Lung (tissue), 12 donors: Measurements from ENCODE around the gene GIGYF2. TPM values are rescaled to one million over a fixed set of nuclear protein-coding genes. Genes with fewer than 3 reads are reported as not detected.

Experiments used
- ATAC-seq: fragments of 200-7000 bp; cut with Tn5 transposase; one replicate; pipeline ENCODE4 v1.9.1; 2020; ENCODE audit warnings: moderate number of reproducible peaks; ENCODE audit not compliant: insufficient read depth, low FRiP score
- DNase-seq, 3 donors: peaks; one replicate each; pipeline ENCODE4 v3.0.0-alpha.2; 2013 to 2017
- H3K27ac ChIP-seq, 2 donors: one replicate each; pipeline ENCODE4 v1.5.1; 2013; ENCODE audit warnings: mild to moderate bottlenecking in 2 of 2, moderate library complexity in 2 of 2, control low read depth in 1 of 2, inconsistent platforms in 1 of 2, low read depth in 1 of 2, low read length in 1 of 2
- H3K27me3 ChIP-seq, 3 donors: one replicate each; pipeline ENCODE4 v1.5.1; 2013; ENCODE audit warnings: low read length in 2 of 3; ENCODE audit not compliant: control insufficient read depth in 3 of 3, insufficient read depth in 3 of 3
- H3K36me3 ChIP-seq, 4 donors: one replicate each; pipeline ENCODE4 v1.5.1; 2013; ENCODE audit warnings: low read length in 4 of 4, mild to moderate bottlenecking in 1 of 4, moderate library complexity in 1 of 4; ENCODE audit not compliant: control insufficient read depth in 4 of 4, insufficient read depth in 4 of 4
- H3K4me1 ChIP-seq, 5 donors: one replicate each; pipeline ENCODE4 v1.5.1; 2013; ENCODE audit warnings: low read length in 5 of 5, mild to moderate bottlenecking in 2 of 5, moderate library complexity in 1 of 5; ENCODE audit not compliant: control insufficient read depth in 5 of 5, insufficient read depth in 5 of 5
- H3K4me3 ChIP-seq: one replicate; pipeline ENCODE4 v1.5.1; 2013; ENCODE audit warnings: mild to moderate bottlenecking, control low read depth, moderate library complexity
- H3K9ac ChIP-seq, 2 donors: one replicate each; pipeline ENCODE4 v1.5.1; 2013; ENCODE audit warnings: low read length in 2 of 2, control low read depth in 1 of 2; ENCODE audit not compliant: insufficient read depth in 1 of 2
- H3K9me3 ChIP-seq, 4 donors: one replicate each; pipeline ENCODE4 v1.5.1; 2013; ENCODE audit warnings: low read length in 3 of 4, mild to moderate bottlenecking in 1 of 4, moderate library complexity in 1 of 4; ENCODE audit not compliant: control insufficient read depth in 4 of 4, insufficient read depth in 3 of 4
- CTCF ChIP-seq: IDR thresholded peaks from 2 replicates; pipeline ENCODE4 v1.5.1; 2012; ENCODE audit warnings: mild to moderate bottlenecking; ENCODE audit errors: control extremely low read depth, extremely low read depth
- WGBS, 2 donors: extraction: QIAGEN DNeasy Blood & Tissue Kit; methylation state at CpG; one replicate each; pipeline ENCODE4 v1.1.7; 2013; 5-methylcytosine and 5-hydroxymethylcytosine counted together
- polyA plus RNA-seq, 2 donors: library from polyadenylated mRNA; stranded (reverse); fragments of 200-250 nt; gene quantifications; one replicate each; pipeline ENCODE4 v1.2.1, GENCODE V29; 2013
- total RNA-seq, 2 donors: library from RNA; depleted of rRNA in 1 of 2; stranded (reverse); fragments of >200 nt in 1 of 2; gene quantifications; one replicate each; pipeline ENCODE4 v1.2.1, GENCODE V29; 2014 to 2021
- donor health status: control.
- donor health status: control.
- donor health status: Bipolar disorder and iron deficiency.
- donor health status: healthy.
- donor health status: DM: yes; HTN: yes; CAD: no.

The GIGYF2 gene
- total and polyA plus RNA-seq, 4 donors = 15.9 to 145 (median 37.3) TPM

- H3K36me3 ChIP-seq = no peaks in the 10 kb centered on the region
- ATAC-seq = no peak
- no peak for TF ChIP-seq CTCF
- H3K4me3 ChIP-seq = no peak overlapping the region
- no peaks in the 10 kb centered on the region for H3K9me3 ChIP-seq
- no peak overlapping the region for H3K27ac ChIP-seq
- H3K4me1 ChIP-seq = no peaks in the 10 kb centered on the region
- H3K9ac ChIP-seq = no peak overlapping the region
- WGBS, 2 donors = 93 to 95% methylated on average over 20 of the region's 20 CpGs
- peaks cover 0 to 2% (median 0%) of the 10 kb centered on the region in 3 donors for H3K27me3 ChIP-seq
- DNase-seq = no peak
Observed at GRCh38 chr2:232882505-232883115, 185.5 kb downstream of the GIGYF2 start.

DNA sequence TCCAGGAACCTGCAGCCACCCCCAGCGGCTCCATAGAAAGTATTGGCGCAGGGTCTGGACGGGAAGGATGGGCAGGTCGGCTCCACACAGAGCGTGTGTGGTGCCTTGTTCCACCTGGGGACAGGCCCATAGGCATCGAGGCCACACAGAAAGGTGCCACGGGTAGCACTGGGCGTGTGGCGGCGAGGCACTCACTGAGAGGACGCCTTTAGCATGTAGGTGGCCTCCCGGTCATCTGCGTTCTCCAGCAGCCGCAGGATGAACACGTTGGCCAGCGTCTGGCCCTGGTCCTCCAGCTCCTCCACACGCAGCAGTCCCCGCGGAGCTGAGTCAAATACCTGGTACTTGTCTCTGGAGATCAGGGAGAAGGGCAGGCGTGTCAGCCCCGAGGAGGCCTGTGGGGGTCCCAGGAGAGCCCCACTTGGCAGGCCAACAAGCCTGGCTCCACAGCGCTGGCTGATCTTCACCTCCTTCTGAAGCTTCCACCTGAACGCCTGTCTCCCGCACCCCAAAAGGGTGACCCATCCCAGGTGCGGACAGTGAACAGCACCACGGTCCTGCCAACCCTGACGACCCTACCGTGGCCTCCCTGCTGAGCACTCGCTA, 186.1 kb downstream of the GIGYF2 start:
- ATAC-seq (no peak), DNase-seq (no peak)
- H3K4me1 ChIP-seq = no peaks in the 10 kb centered on the region

GRCh38 chr2:232884001-232884421, 186.9 kb downstream of the GIGYF2 start:
- H3K27ac ChIP-seq = no peak overlapping the region
- DNase-seq = no peak
- TF ChIP-seq CTCF = no peak
- H3K36me3 ChIP-seq = no peaks in the 10 kb centered on the region
- peaks cover 0 to 6% (median 0%) of the 10 kb centered on the region in 3 donors for H3K27me3 ChIP-seq
- WGBS, 2 donors = 82 to 88% methylated on average over 11 of the region's 11 CpGs
- no peak overlapping the region for H3K4me3 ChIP-seq
- no peaks in the 10 kb centered on the region for H3K4me1 ChIP-seq
- no peak overlapping the region for H3K9ac ChIP-seq
- no peak for ATAC-seq
- H3K9me3 ChIP-seq = no peaks in the 10 kb centered on the region

More for the DNA sequence above, 186.1 kb downstream of the GIGYF2 start:
- Histone ChIP-seq H3K36me3 (no peaks in the 10 kb centered on the region), H3K4me3 (no peak overlapping the region), H3K9ac (no peak overlapping the region), H3K27ac (no peak overlapping the region), H3K9me3 (no peaks in the 10 kb centered on the region), H3K27me3 (peaks cover 0 to 4% (median 0%) of the 10 kb centered on the region in 3 donors)
- no peak for TF ChIP-seq CTCF
- WGBS, 2 donors = 92 to 95% methylated on average over 29 of the region's 29 CpGs
